Activated naive CD4-positive, alpha-beta T cell (primary cell): ENCODE data around the gene ARSI.

Source experiments
- DNase-seq, 4 experiments: peaks; one replicate each; lab custom pipeline; 2025; lab: John Stamatoyannopoulos, UW

The ARSI gene

DNA sequence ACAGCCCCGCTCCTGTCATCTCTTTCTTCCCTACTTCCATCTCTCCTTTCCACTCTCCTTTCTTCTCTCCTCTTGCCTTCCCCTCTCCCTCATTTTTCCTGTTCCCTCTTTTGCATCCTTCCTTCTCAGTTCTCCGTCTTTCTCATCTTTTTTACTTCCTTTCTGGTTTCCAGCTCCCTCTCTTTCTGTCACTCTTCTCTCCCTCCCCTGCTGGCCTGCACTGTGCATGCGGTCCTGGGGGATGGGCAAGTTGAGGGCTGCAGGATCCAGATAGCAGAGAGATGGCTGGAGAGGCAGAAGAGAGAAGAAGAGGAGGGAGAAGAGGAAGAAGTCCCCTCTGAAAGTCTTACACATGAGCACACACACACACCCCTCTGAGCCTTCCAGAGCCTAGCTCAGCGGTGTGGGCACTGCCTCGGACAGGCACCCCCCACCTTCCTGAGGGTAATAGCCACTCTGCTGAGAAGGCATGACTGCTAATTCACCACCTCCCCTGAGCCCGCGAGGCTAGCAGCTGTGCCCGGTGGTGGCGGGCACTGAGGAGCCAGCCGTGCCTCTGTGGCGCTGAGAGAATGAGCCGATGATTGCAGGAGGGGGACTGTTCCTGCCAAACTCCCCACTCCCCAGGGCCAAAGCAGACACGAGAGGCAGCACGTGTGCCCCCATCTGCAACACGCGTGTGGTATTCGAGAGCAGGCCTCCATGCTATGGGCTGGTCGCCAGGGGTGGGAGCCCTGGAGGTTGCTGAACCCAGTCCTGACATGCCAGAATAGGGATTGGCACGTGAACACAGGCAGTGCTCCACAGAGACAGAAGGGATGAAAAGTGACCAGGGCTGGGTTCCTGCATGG is 9.4 kb downstream of the ARSI start:
- no peak for DNase-seq

DNA sequence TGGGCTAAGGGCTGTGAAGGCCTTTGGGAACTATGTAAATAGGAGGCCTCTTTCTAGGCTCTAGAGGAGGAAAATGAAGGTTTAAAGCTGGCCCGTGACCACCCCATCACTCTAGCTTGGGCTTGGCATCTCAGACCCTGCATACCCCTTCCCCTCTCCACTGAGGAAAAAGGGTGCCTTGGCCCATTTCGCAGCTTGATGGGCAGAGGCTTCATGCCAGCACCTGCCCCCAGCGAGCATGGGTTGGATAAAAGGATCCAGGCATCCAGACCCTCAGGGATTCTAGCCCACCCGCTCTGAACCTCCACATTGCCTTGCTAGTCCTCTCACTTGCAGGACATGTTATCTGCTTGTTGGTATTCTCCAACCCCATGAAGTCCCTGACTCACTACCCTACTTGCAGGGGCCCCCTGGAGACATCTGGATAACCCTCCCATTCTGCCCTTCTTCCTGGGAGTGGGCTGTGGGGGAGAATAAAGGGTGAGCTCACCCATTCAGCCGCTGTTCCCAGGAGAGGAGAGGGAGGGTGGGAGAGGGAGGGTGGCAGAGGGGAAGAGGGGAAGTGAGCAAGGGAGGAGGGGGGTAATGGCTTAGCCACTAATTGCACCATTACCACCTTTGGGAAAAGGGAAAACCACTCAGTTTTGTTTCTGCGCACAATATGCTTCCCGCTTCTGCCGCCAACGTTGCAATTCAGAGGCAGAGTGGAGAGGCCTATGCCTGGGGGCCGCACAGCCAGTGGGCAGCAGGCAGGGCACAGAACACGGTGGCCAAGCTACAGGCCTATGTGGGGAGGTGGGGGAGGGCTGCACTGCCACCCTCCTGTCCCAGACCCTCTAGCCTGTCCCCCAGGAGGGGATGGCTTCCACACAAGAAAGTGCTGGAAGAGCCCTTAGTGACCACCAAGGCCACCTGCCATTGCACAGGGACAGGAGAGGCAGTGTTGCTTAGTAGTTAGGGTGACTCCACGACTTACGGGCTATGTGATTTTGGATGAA is 11.0 kb downstream of the ARSI start:
- DNase-seq = no peak

DNA sequence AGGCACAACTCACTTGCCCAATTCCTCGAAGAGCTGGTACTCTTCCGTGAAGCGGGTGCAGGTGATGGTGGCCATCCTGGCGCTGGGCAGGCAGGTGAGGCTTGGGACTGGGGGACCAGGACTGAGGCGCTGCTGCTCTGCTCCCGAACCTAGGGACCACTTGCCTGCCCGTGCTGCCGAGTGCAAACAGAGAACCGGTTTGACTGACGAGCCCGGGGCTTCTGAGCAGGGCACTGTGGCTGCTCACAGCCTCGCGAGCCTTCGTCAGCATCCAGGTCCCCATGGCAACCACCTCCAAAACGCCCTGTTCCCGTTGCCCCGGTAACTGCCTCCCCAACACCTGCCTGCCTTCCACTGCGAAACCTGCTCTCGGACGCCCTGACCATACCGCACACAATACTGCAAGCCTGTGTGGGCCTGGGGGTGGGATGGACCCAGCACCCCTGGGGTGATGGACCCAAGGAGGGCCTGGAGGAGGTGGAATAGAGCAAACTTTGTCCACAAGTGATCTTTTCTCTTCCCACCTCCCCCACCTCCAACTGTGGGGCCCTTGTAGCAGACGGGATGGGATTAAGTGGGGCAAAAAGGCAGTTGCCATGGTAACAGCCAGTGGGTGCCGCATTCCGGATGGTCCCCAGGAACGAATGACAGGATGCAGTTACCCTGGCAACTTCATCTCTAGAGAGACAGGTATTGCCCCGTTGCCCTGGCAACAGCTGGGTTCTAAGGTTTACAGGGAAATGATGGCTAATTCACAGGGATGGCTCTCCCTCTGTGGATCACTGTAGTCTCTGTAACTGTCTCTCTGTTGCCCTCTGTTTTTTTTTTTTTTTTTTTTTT is 12.9 kb downstream of the ARSI start, which contains the start of gene CAMK2A:
CAMK2A (minus strand) TSS at position 223 of the 840 bp plus-strand sequence; CDS start at position 75, 148 bp downstream.
- DNase-seq = no peak

DNA sequence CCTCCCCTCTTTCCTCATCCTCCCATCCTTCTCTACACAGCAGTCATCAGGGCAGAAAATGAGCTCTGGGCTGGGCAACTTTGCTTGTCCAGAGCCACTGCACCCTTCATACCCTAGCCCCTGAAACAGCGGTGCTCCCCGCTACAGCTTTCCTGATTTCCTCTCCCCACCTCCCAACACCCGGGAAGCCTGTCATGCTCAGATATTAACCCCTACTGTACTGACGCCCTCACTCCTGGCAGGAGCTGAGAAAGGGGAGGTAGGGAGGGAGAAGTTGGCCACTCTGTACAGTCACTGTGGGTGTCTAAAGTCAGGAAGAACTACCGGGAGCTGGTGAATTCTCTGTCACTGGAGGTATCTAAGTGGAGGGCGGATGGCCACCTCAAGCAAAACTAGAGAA is 13.9 kb downstream of the ARSI start:
- no peak for DNase-seq

DNA sequence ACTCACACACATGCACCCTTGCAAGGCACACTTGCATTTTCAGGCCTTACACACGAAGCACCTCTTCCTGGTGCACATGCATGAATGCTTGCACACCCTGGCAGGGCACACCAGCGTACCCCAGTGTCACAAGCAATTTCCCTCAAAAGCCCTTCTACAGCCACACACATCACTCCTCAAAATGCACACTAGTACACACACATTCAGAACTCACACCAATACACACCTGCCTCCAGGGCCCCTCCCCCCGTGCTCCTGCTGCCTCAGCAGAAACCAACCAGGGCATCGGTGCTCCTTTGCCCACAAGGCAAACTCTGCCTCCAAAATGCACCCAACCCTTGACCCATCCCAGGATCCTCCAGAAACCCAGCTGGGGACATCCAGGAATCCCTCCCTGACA is 14.3 kb downstream of the ARSI start:
- DNase-seq = no peak

DNA sequence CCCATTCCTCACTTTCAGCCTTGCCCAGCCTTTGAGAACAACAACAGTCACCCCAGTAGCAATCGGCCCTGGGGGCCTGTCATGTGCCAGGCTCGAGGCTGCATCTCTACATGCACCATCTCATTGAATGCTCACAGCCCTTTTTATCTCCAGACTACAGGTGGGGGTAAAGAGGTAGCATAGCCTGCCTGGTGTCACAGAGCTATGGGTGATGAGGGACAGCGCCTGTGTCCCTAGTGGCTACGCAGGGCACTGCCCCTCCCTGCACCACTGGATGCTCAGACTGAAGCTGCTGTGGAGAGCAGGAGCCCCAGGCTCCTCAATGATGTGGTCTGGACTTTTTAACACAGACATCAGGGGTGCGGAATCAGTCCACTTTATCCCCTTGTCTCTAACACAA is 15.9 kb downstream of the ARSI start:
- no peak for DNase-seq

DNA sequence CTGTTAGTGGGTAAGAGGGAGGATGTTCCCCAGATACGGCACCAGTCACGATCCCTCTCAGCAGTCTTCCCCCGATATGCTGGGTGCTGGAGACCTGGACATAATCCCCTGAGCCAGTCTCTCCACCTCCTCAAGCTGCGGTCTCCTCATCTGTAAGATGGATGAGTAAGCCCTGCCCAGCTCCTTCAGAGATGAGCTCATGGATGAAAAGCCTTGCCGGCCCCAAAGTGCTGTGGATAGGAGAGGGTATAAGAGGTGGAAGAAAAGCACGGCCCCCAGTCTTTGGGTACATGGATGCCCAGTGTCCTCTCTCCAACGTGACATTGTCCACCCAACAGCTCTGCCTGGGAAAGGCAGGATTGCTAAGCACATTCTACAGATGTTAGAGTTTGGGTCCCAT is 17.6 kb downstream of the ARSI start:
- no peak for DNase-seq

DNA sequence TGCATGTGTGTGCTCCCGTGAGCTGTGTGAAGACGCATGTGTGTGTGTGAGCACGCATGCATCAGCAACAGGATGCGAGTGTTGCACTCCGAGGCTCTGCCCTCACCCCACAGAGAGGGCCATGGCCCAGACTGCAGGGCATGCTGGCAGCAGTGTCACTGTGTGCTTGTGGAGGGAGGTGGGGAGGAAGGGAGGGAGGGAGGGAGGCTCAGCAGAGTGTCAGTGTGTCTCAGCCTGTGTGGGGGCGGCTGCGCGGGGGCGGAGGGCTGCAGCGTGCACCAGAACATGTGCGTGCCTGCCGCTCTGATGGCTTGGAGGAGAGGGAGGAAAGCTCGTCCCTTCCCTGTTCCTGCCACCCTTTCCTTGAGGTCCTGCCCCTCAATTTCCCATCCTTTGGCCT is 18.4 kb downstream of the ARSI start:
- no peak for DNase-seq

DNA sequence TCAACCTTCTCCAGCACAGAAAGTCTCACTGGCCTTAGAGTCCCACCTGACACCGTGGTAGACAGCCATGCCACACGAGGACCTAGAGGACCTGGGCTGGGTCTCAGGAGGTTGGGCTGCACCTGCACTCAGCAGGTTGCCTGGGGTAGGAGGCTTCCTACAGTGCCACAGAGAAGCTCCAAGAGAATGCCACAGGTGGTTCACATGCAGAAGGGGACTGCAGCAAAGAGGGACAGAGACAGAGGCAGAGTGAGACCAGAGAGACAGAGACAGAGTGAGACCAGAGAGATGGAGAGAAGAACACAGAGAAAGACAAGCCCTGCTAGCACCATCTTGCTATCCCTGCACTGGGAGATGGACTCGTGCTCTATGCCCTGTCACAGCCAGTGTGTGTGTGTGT is 18.8 kb downstream of the ARSI start:
- DNase-seq = no peak

DNA sequence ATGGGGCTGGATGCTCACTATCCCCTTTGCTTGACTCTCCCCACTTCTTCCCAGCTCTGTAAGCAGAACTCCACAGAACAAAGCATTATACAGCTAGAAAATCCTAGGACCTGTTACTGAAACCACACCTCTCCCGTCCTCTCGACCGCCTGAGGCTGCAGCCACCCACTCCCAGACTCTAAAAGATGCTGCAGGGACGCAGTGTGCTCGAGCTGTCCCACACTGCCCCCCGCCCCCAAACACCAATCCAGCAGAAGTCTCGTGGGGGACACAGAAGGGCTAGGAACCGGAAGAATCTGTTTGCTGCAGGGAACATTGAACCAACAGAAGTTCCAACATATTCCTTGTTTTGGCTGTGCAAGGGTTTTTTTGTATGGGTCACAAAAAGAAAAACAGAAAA is 20.7 kb downstream of the ARSI start:
- DNase-seq = no peak

DNA sequence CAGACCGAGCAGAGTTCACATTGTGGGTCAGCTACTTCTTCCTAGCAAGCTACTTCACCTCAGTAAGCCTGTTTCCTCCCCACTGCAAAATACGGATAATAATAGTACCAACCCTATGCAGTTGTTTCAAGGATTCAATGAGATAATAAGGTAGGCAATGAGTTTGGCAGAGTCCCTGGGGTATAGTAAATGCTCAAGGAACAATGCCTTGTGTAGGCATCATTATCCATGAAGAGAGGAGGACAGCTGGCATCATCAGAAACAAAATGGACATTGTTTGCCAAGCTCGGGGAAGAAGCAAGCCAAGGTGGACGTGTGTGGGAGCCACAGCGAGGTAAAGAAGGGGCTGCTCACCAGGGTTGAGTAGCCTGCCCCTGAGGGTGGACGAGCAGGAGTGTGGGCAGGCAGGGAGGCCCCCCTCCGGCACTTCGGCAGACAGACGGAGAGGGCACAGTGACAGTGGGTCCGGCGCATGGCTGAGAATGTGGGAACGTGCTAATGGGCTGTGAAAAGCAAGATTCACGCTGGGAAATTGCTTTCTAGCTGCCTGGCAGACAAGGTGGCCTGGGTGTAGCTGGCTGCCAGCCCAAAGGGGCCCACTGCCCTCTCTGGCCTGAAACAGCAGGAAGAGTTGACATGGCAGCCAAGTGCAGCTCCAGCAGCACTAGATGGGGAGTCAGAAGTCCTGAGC is 23.2 kb downstream of the ARSI start:
- no peak for DNase-seq

DNA sequence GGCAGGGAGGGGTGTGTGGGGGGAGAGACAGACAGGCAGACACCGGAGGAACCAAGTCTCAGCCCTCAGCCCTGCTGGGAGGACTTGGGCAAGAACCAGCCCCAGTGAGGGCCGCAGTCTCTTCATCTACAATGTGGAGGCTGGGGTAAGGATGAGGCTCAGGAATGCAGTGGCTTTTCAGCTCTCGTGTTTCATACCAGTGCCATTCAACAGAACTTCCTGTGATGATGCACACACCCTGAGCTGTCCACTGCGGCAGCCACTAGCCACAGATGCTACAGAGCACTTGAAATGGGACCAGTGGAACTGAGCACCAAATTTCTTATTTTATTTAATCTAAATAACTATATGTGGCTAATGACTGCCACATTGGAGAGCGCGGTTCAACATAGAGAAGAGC is 23.8 kb downstream of the ARSI start:
- DNase-seq = no peak

DNA sequence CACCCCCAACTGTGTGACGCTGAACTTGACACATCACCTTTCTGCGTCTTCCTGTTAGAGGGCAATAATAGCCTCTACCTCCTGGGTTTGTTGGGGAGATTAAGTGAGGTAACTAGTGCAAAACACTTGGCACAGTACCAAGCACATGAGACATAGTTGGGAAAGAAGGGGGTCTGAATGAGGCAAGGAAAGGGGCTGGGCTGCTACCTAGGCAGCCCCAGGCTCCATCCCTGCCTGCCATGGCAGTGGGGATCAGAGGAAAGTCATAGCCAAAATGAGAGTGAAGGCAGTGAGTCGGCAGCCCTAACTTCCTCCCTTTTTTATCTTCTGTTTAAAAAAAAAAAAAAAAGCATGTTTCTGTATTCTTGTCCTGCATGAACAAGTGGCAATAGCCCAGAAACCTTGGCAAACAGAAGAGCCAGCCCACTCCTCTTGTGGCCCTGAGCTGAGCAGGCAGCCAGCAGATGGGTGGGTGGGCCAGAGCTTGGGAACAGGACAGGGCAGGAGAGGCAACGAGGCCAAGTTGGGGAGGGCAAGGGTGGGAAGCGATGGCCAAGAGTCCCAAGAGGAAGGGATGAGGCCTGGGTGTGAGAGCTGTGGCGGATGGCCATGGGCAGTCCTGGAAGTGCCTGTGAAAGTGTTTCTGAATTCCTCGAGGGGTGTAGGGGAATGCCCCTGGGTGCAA is 24.5 kb downstream of the ARSI start:
- DNase-seq = no peak

DNA sequence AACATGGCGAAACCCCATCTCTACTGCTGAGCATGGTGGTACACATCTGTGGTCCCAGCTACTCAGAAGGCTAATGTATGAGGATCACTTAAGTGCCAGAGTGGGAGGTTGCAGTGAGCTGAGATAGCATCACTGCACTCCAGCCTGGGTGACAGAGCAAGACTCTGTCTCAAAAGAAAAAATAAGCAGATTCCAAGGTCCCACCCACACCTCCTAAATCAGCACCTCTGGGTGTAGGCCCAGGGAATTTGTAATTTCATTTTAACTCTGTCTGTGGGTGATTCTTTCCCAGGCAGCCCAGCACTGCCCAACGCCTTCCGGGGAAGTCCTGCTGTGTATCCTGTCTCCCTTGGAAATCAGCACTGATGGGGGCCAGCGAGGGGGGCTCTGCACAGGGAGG is 25.7 kb downstream of the ARSI start:
- no peak for DNase-seq

DNA sequence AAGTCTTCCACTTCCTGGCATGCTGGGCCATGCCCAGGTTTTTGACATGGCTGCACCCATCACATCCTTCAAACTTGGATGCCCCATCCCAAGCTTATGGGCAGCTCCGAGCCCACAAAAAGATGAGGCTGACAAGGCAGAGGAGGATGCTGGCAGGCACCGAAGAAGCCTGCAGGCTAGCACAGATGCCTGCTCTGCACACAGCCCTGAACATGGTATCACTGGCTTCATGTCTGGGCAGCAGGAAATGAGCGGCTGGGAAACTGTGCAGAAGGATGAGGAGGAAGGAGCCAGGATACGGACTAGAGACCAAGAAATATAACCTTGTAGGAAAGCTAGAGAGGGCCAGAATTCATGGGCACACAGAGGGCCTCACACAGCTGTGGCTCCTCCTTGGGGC is 27.9 kb downstream of the ARSI start:
- no peak for DNase-seq

DNA sequence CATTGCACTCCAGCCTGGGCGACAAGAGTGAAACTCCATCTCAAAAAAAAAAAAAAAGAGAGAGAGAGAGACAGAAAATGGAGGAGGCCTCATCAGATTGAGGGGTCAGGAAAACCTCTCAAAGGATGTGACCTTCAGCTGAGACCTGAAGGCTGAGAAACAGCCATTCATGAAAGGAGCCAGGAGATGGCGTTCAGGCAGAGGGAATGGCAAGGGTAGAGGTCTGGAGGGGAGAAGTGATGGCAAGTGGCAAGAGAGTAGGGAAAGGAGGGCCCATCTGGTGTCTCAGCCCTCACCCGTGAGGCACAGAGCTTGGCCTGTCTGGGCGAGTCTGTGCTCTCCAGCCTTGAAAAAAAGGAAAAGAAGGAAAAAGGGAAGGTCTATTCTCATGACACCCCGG is 30.2 kb downstream of the ARSI start:
- no peak for DNase-seq

DNA sequence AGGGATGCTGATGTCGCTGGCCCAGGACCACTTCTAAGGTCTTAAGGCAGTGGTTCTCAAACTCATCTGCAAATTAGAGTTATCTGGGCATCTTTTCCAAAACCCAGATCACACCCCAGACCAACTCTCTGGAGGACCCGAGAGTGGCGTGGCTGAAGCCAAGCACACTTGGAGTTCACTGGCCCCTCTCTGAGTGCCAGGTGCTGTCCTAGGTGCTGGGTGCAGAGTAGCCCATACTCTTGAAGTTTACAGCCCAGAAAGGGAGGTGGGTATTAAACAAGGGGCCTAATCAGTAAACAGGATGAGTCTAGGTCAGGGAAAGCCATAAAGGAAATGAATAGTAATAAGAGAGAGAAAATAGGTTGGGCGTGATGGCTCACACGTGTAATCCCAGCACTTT is 30.8 kb downstream of the ARSI start:
- DNase-seq = no peak

DNA sequence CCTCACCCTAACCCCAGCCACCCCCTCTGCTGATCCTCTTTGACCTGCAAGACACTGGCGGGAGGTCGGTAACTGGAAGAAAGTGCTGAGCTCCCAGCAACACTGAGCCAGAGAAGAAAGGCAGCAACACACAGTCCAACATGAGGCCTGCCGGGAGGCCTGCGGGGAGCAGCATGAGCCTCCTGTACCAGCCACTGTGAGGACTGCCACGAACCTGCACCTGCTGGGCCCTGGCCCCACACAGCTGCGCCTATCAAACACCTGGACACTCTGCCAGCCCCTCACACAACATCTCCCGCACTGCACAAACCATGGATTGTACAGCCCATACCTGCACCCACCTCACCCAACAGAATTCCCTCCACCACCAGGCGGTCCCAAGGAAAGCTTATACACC is 31.4 kb downstream of the ARSI start:
- DNase-seq = no peak

DNA sequence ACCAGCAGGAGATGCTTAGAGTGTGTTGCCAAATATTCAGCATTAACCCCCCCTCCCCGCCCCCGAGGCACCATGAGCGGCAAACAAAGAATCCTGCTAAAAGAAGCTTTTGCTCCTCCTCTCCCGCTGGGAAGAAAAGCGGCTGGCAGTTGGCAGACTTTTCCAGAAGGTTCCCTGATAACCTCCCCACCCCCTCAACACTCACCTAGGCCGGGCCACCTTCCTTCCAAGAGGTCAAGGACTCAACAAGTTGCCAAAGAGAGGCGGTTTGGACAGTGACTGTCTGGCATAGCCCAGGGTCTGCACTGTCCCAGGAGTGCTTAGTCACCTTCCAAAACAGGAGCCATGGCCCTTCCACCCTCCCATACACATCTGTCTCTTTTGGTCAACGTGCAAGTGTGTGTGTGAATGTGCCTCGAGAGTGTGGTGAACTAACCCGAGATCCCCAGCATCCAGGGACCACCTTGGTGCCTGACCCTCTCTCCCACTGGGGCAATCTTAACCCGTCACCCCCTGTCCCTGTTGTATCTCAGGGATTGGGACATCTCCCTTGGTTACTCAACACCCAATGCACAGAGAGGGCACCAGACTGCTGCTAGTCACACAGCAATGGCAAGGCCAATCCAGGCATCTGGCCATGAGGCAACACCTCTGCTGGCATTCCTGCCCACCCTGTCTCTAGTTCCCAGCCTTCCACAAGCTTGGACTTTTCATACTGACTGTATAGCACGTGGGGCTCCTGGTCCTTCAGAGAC is 32.0 kb downstream of the ARSI start:
- no peak for DNase-seq

DNA sequence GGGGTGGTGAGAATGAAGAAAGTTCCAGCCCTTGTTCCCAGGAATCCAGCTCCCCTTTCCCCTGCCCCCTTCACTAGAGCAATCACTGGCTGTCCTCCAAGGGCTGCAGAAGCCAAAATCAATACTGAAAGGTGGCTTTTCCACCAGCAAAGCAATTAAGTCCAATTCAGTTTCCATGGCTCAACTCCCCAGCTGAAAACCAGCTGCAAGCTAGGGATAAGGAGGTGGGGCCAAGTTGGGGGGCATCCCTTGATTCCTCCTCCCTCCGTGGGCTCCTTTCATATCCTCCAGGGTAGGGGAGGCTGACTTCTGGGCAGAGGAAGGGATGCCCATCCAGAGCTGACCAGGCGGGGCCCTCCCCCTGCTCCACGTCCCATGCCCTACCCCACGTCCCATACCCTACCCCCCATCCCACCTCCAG is 35.8 kb downstream of the ARSI start:
- DNase-seq = no peak
